GOT3 (cell line): Measurements from ENCODE around the gene ARHGEF12.
"Not testable (repeated sequence)": the region's sequence is repeated elsewhere in the genome, so short reads cannot be mapped to it uniquely, and the experiment has no call there.

Source experiments
- DNase-seq: peaks from one replicate; lab custom pipeline; 2025; ENCODE audit warnings: mixed read lengths; lab: John Stamatoyannopoulos, UW

Gene ARHGEF12

DNA sequence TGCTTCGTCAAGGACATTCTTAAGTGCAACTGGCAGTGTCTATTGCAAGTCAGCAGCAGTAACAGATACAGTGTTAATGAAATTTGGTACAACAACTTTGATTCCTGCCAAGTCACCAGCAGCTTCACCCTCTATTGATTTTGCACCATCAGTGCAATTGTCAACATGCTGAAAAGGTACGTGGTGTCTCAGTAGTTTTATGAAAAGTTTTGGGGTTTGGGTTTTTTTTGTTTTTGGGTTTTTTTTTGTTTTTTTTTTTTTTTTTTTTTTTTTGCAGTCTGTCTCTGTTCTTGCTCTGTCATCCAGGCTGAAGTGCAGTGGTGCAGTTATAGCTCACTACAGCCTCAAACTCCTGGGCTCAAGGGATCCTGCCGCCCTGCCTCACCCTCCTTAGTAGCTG is 156.3 kb downstream of the ARHGEF12 start:
- no peak for DNase-seq

DNA sequence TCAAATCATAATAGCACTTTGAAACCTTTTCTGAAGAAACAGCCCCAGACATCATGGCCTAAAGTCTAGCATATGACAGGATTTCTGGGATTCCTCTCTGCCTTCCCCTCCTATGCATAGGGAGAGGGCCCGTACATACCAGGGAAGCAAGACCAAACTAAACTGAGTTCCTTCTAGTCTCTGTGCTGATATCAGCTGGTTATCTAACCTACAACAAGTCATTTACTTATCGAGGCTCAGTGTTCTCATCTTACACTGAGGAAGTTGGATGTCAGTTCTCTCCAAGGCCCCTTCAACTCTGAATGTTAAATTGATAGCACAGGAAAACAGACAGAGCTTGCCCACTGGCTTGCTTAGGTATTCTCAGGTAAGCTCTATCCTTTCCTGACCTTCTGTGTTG is 158.4 kb downstream of the ARHGEF12 start:
- no peak for DNase-seq

DNA sequence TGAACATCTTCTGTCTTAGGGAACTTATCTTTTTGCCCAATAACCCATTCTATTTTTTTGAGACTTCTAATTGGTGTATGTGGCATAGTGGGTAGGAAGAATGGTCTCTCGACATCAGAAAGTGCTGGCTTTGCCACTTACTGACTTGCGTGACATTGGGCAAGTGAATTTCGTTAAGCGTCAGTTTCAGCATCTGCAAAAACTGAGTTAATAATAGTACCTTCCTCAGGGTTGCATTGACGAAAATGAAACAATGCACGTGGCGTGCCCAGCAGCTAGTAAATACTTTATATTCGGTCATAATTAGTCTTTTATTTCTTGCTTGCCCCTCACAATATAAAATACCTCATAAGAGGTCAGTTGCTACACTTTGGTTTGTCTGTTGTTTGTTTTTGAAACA is 162.9 kb downstream of the ARHGEF12 start:
- no peak for DNase-seq

- no peak for DNase-seq
Observed at GRCh38 chr11:120499859-120500258, 163.6 kb downstream of the ARHGEF12 start.

DNA sequence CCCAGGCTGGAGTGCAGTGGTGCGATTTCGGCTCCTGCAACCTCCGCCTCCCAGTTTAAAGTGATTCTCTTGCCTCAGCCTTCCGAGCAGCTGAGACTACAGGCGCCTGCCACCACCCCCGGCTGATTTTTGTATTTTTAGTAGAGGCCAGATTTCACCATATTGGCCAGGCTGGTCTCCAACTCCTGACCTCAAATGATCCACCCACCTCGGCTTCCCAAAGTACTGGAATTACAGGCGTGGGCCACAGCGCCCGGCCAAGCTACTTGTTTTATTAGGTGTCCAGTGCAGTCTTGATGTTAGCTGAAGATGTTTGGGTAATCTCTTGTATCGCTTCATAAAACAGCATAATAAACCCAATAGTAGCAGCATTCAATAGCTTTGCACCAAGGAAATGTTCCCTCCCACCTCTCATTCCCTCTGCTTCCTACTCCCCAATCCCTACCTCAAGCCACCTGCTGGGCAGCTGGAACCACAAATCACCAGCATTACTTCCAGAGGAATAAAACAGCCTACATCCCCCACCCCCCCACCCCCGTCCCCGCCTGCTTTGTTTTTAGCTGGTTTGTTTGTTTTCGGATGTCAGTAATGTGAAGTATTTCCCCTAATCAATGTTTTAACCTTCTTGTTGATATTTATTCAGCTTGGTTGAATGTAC is 164.3 kb downstream of the ARHGEF12 start:
- no peak for DNase-seq

DNA sequence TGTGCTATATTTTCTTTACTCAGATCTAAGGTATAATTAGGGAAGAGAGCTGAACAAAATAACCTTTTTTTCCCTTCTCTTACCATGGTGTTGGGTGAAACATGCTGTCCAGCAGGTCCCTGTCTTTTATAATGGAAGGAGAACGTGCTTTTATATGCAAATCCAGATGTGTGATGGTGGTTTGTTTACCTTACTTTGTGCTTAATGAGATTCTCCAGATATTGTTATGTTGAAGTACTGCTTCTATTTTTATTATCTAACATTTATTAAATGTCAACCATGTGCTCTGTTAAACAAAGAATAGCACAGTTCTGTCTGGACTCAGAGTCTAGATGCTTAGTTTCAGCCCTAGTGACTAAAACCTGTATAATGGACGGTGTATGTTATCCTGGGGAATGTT is 165.2 kb downstream of the ARHGEF12 start:
- DNase-seq, result no peak

DNA sequence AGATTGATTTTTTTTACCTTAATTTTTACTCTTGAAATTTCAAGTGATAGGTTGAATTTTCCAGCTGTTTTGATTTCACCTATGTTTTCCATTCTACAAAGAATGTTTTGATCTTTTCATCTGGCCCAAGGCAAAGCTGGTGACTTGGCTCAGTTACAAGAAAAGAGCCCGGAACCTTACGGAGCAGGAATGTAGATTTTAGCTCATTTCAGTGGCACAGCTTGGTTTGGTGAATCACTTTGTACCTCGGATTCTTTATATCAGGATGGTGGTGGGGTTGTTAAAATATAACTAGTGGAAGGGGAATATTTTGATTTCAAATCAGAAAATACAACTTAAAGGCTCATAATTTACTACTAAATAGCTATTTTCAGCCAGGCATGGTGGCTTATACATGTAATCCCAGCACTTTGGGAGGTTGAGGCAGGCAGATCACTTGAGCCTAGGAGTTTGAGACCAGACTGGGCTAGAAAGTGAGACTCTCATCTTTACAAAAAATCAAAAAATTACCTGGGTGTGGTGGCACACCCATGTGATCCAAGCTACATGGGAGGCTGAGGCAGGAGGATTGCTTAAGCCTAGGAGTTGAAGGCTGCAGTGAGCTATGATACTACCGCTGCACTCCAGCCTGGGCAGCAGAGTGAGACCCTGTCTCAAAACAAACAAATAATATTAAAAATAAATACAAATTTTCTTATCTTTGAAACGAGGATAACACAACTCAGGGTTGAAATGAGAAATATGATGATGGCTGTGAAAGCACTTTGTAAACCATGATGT is 166.0 kb downstream of the ARHGEF12 start:
- no peak for DNase-seq

- DNase-seq, result not testable (repeated sequence)
Observed at GRCh38 chr11:120503529-120503928, 167.3 kb downstream of the ARHGEF12 start.

DNA sequence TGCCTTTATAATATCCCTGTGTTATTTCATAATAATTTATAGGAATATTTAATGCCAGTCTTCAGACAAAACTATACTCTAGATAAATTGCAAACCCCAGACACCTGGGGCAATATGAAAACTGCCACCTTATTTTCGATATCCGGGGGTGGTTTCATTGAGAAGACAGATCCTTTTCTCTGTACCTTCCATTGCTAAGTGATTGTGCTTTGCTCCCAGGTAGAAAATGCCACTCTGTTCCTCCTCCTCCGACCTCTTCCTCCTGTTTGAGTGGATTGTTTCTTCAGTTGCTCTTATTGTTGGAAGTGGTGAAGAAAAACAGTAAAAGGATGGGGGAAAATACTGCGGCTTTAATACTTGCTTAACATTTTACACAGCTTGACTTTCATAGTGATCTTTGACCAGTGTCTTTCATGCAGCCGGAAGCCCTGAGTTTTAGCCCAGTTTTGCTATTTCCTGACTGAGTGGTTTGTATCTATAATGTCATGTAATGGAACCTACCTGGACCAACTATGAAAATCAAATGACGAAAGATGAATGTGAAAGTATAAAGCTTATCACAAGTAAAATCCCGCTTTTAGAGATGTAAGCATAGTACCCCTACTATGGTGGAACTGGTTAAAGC is 169.7 kb downstream of the ARHGEF12 start:
- no peak for DNase-seq

GRCh38 chr11:120509346-120510053 is 173.3 kb downstream of the ARHGEF12 start:
- DNase-seq, result no peak

DNA sequence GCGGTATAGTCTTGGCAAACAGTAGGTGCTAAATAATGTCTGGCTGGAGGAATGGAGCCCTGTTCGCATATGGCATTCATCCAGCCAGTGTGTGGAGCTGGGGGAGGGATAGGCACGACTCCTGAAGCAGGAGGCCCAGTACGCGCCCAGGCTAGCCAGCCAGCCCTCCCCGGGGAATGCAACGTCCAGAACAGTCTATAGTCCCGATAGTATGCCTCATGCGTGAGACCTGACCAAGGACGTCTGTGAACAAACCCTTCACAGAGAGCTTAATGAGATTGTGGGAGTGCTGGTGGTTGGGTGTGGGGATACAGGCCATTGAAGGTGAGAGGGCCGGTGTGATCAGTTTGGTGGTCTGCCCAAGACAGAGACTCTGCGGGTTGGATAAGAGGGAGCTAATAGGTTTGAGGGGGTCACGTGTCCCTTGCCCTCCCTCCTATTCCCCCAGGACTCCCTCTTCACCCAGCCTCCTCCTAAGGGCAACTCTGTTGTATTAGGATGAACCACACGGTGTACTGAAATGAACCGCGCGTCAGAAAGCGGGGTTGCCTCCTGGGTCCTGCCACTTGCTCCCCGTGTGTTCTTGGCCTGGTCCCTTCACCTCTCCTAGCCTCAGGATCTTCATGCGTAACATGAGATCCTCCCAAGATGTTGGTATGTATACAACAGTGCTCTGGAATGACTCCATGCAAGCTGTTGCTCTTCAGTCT is 174.3 kb downstream of the ARHGEF12 start:
- no peak for DNase-seq

DNA sequence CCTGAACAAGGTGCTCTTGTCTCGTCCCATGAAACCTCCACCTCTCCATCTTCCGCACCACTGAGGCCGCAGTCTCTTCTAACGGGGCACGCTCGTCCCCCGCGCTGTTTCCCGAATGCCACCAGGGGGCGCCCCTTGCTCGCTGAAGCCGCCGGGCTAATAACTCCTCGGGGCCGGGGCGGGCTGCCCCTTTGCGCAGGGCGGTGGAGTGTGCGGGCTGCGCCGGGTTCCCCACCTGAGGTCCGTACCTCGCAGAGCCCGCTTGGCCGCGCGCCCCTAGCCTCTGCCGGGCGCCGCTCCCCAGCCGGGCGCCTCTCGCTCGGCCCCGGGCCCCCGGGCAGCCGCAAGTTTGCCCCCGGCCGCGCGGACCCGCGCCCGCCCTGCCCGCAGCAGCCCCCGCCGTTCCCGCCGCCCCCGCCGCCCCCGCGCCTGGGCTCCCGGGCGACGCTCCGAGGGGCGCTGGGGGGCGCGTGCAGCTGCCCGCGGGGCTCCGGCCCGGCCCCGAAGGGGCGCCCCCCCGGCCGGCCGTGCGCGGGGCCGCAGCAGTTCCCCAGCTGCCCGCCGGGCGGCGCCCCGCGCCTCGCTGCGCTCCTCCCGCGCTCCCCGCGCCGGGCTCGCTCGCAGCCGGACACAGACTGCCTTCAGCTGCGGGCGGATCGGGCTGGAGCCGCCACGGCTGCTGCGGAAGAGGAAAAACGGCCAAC is 175.1 kb downstream of the ARHGEF12 start, which contains the start of gene GRIK4:
GRIK4 (plus strand) TSS at position 633 of the 704 bp plus-strand sequence. CDS start 148,571 bp downstream, outside the sequence.
- DNase-seq, result no peak

DNA sequence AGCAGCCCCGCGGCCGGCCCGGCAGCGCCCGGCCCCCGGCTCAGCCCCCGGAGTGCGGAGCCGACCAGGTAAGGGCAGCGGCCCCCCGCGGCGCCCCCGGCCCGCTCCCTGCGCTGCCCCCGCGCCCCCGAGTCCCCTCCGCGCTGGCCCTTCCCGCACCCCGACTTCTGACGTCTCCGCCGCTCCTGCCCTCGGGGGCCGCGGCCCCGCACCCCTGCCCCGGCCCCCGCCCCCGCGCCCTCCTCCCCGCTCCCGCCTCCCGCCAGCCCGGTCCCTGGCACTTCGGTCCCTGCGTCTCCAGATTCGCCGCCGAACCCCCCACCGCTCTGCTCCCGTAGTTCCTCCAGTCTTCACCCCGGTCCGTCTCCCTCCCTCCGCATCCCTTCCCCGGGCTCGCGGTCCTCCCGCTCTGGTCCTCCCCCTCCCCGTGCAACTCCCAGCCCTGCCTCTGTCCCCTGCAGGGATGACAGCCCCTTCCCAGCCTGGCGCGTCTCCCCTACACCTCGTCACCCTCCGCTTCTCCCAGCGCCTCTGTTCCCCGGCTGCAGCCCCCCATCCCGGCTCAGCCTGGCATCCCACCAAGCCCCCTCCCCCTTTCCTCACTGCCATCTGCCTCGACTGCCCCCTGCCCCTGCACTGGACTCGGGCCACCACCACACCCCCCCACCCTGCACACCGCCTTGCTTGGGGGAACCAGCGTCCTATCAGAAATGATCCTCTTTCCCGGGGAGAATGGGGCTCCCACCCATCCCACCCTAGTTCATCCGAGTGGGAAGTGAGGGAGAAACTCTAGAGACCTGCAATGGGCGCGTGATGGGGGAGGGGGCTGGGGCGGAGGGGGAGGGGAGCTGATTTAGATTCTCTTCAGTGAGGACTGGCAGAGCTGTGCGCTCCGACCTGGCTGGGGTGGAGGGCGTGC is 175.9 kb downstream of the ARHGEF12 start:
- no peak for DNase-seq

- no peak for DNase-seq
Observed at GRCh38 chr11:120512739-120513435, 176.7 kb downstream of the ARHGEF12 start.

DNA sequence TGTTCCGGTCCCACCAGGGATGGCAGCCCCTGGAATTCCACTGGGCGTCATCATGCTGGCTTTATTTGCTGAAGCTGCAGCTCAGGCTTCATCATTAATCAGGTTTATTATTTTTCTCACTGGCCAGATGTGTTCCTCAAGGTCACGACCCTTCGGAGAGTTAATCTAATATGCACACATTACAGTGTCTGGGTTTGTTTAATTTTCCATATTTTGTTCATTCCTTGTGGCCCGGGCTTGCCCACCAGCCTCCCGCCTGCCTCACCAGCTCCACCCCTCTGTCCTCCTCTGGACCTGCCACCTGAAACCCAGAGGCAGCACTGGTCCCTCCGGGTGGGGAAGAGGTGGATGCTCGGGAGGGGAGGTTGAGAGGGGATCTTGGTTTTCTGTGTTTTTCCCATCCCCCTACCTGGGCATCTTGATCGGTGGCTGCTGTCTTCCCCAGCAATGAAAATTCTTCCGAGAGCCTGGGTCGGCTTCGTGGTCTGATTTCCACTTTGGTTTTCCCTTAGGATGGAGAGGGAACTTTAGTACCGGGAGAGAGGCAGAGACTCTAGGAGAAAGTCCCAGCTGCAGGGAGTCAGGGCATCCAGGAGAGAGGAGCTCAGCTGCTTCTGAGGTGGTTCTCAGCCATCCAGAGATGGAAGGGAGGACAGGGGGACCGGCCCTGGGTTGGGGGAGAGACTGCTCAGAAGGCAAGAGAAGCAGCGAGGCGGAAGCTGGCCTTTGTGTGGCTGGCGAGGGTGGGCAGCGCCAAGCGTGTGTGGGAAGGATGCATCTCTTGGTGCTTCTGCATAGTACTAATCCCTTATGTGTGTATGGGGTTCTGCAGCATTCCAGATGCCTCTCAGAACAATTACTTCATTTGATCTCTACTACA is 177.5 kb downstream of the ARHGEF12 start:
- DNase-seq, result no peak

- DNase-seq, result no peak
Observed at GRCh38 chr11:120514541-120515121, 178.4 kb downstream of the ARHGEF12 start.

GRCh38 chr11:120515186-120515723 is 179.0 kb downstream of the ARHGEF12 start:
- DNase-seq, result no peak
